ENCODE results near the gene TWSG1.
"Not testable (repeated sequence)": the region's sequence is repeated elsewhere in the genome, so short reads cannot be mapped to it uniquely, and the experiment has no call there.

The TWSG1 gene

GRCh38 chr18:9434122-9434701 is 99.6 kb downstream of the TWSG1 start:
- H3K4me3 Mint-ChIP-seq: no peak overlapping the region
- peaks cover 12% of the 10 kb centered on the region for H3K4me1 Mint-ChIP-seq (ENCODE audit: low read depth)
- H3K27me3 Mint-ChIP-seq: peaks cover 5% of the 10 kb centered on the region
- no peak overlapping the region for H3K27ac Mint-ChIP-seq
- peaks cover 4% of the 10 kb centered on the region for H3K9me3 Mint-ChIP-seq
- no peaks in the 10 kb centered on the region for H3K36me3 Mint-ChIP-seq (ENCODE audit: low read depth)

- Mint-ChIP-seq H3K36me3 (ENCODE audit: low read depth) (no peaks in the 10 kb centered on the region), H3K27me3 (peaks cover 5% of the 10 kb centered on the region), H3K4me3 (no peak overlapping the region), H3K4me1 (ENCODE audit: low read depth) (peaks cover 12% of the 10 kb centered on the region), H3K27ac (no peak overlapping the region), H3K9me3 (peaks cover 4% of the 10 kb centered on the region)
These were observed 100.5 kb downstream of the TWSG1 start for GRCh38 chr18:9435041-9435440.

GRCh38 chr18:9436206-9436929 is 101.8 kb downstream of the TWSG1 start:
- no peaks in the 10 kb centered on the region for H3K9me3 Mint-ChIP-seq
- H3K4me3 Mint-ChIP-seq: no peak overlapping the region

GRCh38 chr18:9437021-9437437 is 102.5 kb downstream of the TWSG1 start:
- no peak overlapping the region for H3K27ac Mint-ChIP-seq
- H3K4me3 Mint-ChIP-seq: no peak overlapping the region
- peaks cover 5% of the 10 kb centered on the region for H3K27me3 Mint-ChIP-seq
- H3K36me3 Mint-ChIP-seq (ENCODE audit: low read depth): no peaks in the 10 kb centered on the region
- no peaks in the 10 kb centered on the region for H3K9me3 Mint-ChIP-seq
- peaks cover 12% of the 10 kb centered on the region for H3K4me1 Mint-ChIP-seq (ENCODE audit: low read depth)

More at GRCh38 chr18:9436206-9436929, 101.8 kb downstream of the TWSG1 start:
- Mint-ChIP-seq H3K36me3 (ENCODE audit: low read depth) (no peaks in the 10 kb centered on the region), H3K27ac (no peak overlapping the region), H3K27me3 (peaks cover 5% of the 10 kb centered on the region), H3K4me1 (ENCODE audit: low read depth) (peaks cover 12% of the 10 kb centered on the region)

- Mint-ChIP-seq H3K4me3 (no peak overlapping the region), H3K9me3 (no peaks in the 10 kb centered on the region), H3K27ac (no peak overlapping the region), H3K4me1 (ENCODE audit: low read depth) (peaks cover 12% of the 10 kb centered on the region), H3K27me3 (peaks cover 5% of the 10 kb centered on the region), H3K36me3 (ENCODE audit: low read depth) (no peaks in the 10 kb centered on the region)
These were observed 103.1 kb downstream of the TWSG1 start for GRCh38 chr18:9437672-9438071.

- no peaks in the 10 kb centered on the region for H3K36me3 Mint-ChIP-seq (ENCODE audit: low read depth)
- H3K27me3 Mint-ChIP-seq: no peaks in the 10 kb centered on the region
- no peaks in the 10 kb centered on the region for H3K9me3 Mint-ChIP-seq
- no peak overlapping the region for H3K4me3 Mint-ChIP-seq
- no peak overlapping the region for H3K27ac Mint-ChIP-seq
- no peaks in the 10 kb centered on the region for H3K4me1 Mint-ChIP-seq (ENCODE audit: low read depth)
These were observed 106.5 kb downstream of the TWSG1 start for GRCh38 chr18:9441061-9441460.

GRCh38 chr18:9444549-9444948 is 110.0 kb downstream of the TWSG1 start:
- Mint-ChIP-seq H3K4me1 (ENCODE audit: low read depth) (no peaks in the 10 kb centered on the region), H3K27me3 (peaks cover 6% of the 10 kb centered on the region), H3K27ac (no peak overlapping the region)

GRCh38 chr18:9446839-9447238 is 112.3 kb downstream of the TWSG1 start:
- Mint-ChIP-seq H3K9me3 (peaks cover 10% of the 10 kb centered on the region), H3K4me1 (ENCODE audit: low read depth) (no peaks in the 10 kb centered on the region), H3K27ac (no peak overlapping the region), H3K27me3 (peaks cover 15% of the 10 kb centered on the region), H3K4me3 (no peak overlapping the region), H3K36me3 (ENCODE audit: low read depth) (no peaks in the 10 kb centered on the region)

More at GRCh38 chr18:9444549-9444948, 110.0 kb downstream of the TWSG1 start:
- Mint-ChIP-seq H3K9me3 (peaks cover 10% of the 10 kb centered on the region), H3K36me3 (ENCODE audit: low read depth) (no peaks in the 10 kb centered on the region), H3K4me3 (no peak overlapping the region)

- no peak overlapping the region for H3K27ac Mint-ChIP-seq
- H3K9me3 Mint-ChIP-seq: peaks cover 10% of the 10 kb centered on the region
- H3K4me1 Mint-ChIP-seq (ENCODE audit: low read depth): no peaks in the 10 kb centered on the region
- no peak overlapping the region for H3K4me3 Mint-ChIP-seq
- H3K27me3 Mint-ChIP-seq: peaks cover 15% of the 10 kb centered on the region
- no peaks in the 10 kb centered on the region for H3K36me3 Mint-ChIP-seq (ENCODE audit: low read depth)
These were observed 112.8 kb downstream of the TWSG1 start for GRCh38 chr18:9447334-9447733.

GRCh38 chr18:9449600-9450414 is 115.2 kb downstream of the TWSG1 start:
- peaks cover 10% of the 10 kb centered on the region for H3K9me3 Mint-ChIP-seq
- no peaks in the 10 kb centered on the region for H3K36me3 Mint-ChIP-seq (ENCODE audit: low read depth)
- no peak overlapping the region for H3K4me3 Mint-ChIP-seq
- peaks cover 15% of the 10 kb centered on the region for H3K27me3 Mint-ChIP-seq
- no peak overlapping the region for H3K27ac Mint-ChIP-seq
- H3K4me1 Mint-ChIP-seq (ENCODE audit: low read depth): no peaks in the 10 kb centered on the region

- Mint-ChIP-seq H3K9me3 (peaks cover 16% of the 10 kb centered on the region), H3K27me3 (peaks cover 15% of the 10 kb centered on the region)
- H3K4me3 Mint-ChIP-seq; H3K4me1 Mint-ChIP-seq (ENCODE audit: low read depth); H3K36me3 Mint-ChIP-seq (ENCODE audit: low read depth); H3K27ac Mint-ChIP-seq: not testable (repeated sequence)
These were observed 116.3 kb downstream of the TWSG1 start for GRCh38 chr18:9450920-9451319.
